ENCODE data around the gene ADGRV1.

GRCh38 chr5:90680921-90681563 lies 122.4 kb downstream of the ADGRV1 start:
- no peak for TF ChIP-seq CTCF (IDR thresholded peaks at IDR 0.05; ENCODE audit: low read depth, low read length, poor library complexity, severe bottlenecking)
- no peak for TF ChIP-seq EZH2phosphoT487 (IDR thresholded peaks at IDR 0.05; ENCODE audit: borderline replicate concordance, low read length)

Measured in DOHH2 (cell line).